Measurements from ENCODE around the gene SLC35G6. TPM values are rescaled to one million over a fixed set of nuclear protein-coding genes. Genes with fewer than 3 reads are reported as not detected.

Gene SLC35G6
- total RNA-seq, 1 experiment from 2014 or later: not detected

GRCh38 chr17:7445619-7445968 is 35.7 kb upstream of the SLC35G6 start:
- Histone ChIP-seq H3K4me2 (ENCODE audit: low read length) (no peak overlapping the region), H4K20me1 (ENCODE audit: low read length) (no peaks in the 10 kb centered on the region), H3K27me3 (ENCODE audit: low read length) (no peaks in the 10 kb centered on the region), H3K79me2 (ENCODE audit: low read length) (no peaks in the 10 kb centered on the region), H3K27ac (ENCODE audit: low read length) (no peak overlapping the region), H2AFZ (ENCODE audit: low read length) (no peak overlapping the region), H3K36me3 (ENCODE audit: low read depth, low read length) (no peaks in the 10 kb centered on the region), H3K9me3 (ENCODE audit: low read length) (no peaks in the 10 kb centered on the region), H3F3A (ENCODE audit: low read length, unreplicated experiment) (no peaks in the 10 kb centered on the region), H3K9ac (ENCODE audit: low read length) (no peak overlapping the region), H3K4me1 (ENCODE audit: insufficient read depth, low read length) (no peaks in the 10 kb centered on the region), H3K9me2 (replicated peaks; ENCODE audit: low read length) (no peaks in the 10 kb centered on the region), H3K4me3 (ENCODE audit: low read length) (no peak overlapping the region)
- TF ChIP-seq CTCF (conservative IDR thresholded peaks at IDR 0.05; ENCODE audit: low read depth, low read length) (no peak), EZH2 (IDR thresholded peaks at IDR 0.05; ENCODE audit: low read length, unreplicated experiment) (no peak), EZH2phosphoT487 (IDR thresholded peaks at IDR 0.05; ENCODE audit: borderline replicate concordance, low read length) (no peak)
- ChIA-PET CTCF (no interaction called here), POLR2A (ENCODE audit: unreplicated experiment) (no interaction called here)
- ATAC-seq (no peak), DNase-seq (no peak)
- BruUV-seq (replicated peaks): no TSS peak
- intact Hi-C loops (cut with micrococcal nuclease): no loop called here

- ChIA-PET CTCF (no interaction called here), POLR2A (ENCODE audit: unreplicated experiment) (no interaction called here)
- no peaks in the 10 kb centered on the region for H3F3A ChIP-seq (ENCODE audit: low read length, unreplicated experiment)
- TF ChIP-seq EZH2 (IDR thresholded peaks at IDR 0.05; ENCODE audit: low read length, unreplicated experiment): no peak
- H3K27me3 ChIP-seq (ENCODE audit: low read length): no peaks in the 10 kb centered on the region
- no peaks in the 10 kb centered on the region for H3K9me2 ChIP-seq (replicated peaks; ENCODE audit: low read length)
- no peaks in the 10 kb centered on the region for H4K20me1 ChIP-seq (ENCODE audit: low read length)
- H3K4me1 ChIP-seq (ENCODE audit: insufficient read depth, low read length): no peaks in the 10 kb centered on the region
- DNase-seq (no peak), ATAC-seq (no peak)
- no peak overlapping the region for H3K4me2 ChIP-seq (ENCODE audit: low read length)
- no TSS peak for BruUV-seq (replicated peaks)
- no peak overlapping the region for H2AFZ ChIP-seq (ENCODE audit: low read length)
- H3K9ac ChIP-seq (ENCODE audit: low read length): no peak overlapping the region
- H3K79me2 ChIP-seq (ENCODE audit: low read length): no peaks in the 10 kb centered on the region
- no peaks in the 10 kb centered on the region for H3K36me3 ChIP-seq (ENCODE audit: low read depth, low read length)
- intact Hi-C loops (cut with micrococcal nuclease): no loop called here
- no peak overlapping the region for H3K4me3 ChIP-seq (ENCODE audit: low read length)
- no peak overlapping the region for H3K27ac ChIP-seq (ENCODE audit: low read length)
- no peaks in the 10 kb centered on the region for H3K9me3 ChIP-seq (ENCODE audit: low read length)
These were observed 32.8 kb upstream of the SLC35G6 start for GRCh38 chr17:7448461-7448860.

- H3K27me3 ChIP-seq (ENCODE audit: low read length): no peaks in the 10 kb centered on the region
- POLR2A ChIA-PET (ENCODE audit: unreplicated experiment): no interaction called here
- H3F3A ChIP-seq (ENCODE audit: low read length, unreplicated experiment): no peaks in the 10 kb centered on the region
- H3K9me3 ChIP-seq (ENCODE audit: low read length): no peaks in the 10 kb centered on the region
- H3K9ac ChIP-seq (ENCODE audit: low read length): no peak overlapping the region
- ATAC-seq (no peak), DNase-seq (no peak)
- H3K27ac ChIP-seq (ENCODE audit: low read length): no peak overlapping the region
- no peak overlapping the region for H2AFZ ChIP-seq (ENCODE audit: low read length)
- H3K4me1 ChIP-seq (ENCODE audit: insufficient read depth, low read length): peaks cover 3% of the 10 kb centered on the region; the same call in 1 of the 2 replicates
- H3K36me3 ChIP-seq (ENCODE audit: low read depth, low read length): no peaks in the 10 kb centered on the region; the same call in 1 of the 2 replicates
- CTCF ChIA-PET: no interaction called here
- no peaks in the 10 kb centered on the region for H3K79me2 ChIP-seq (ENCODE audit: low read length)
- H3K4me2 ChIP-seq (ENCODE audit: low read length): no peak overlapping the region
- H3K9me2 ChIP-seq (replicated peaks; ENCODE audit: low read length): no peaks in the 10 kb centered on the region
- no peaks in the 10 kb centered on the region for H4K20me1 ChIP-seq (ENCODE audit: low read length)
- no peak overlapping the region for H3K4me3 ChIP-seq (ENCODE audit: low read length)
- intact Hi-C loops (cut with micrococcal nuclease): no loop called here
- no TSS peak for BruUV-seq (replicated peaks)
- no peak for TF ChIP-seq EZH2 (IDR thresholded peaks at IDR 0.05; ENCODE audit: low read length, unreplicated experiment)
- TF ChIP-seq EZH2phosphoT487 (IDR thresholded peaks at IDR 0.05; ENCODE audit: borderline replicate concordance, low read length): no peak
- TF ChIP-seq CTCF (conservative IDR thresholded peaks at IDR 0.05; ENCODE audit: low read depth, low read length): no peak
These were observed 21.2 kb upstream of the SLC35G6 start for GRCh38 chr17:7459961-7460545.
